Fibroblast of the aortic adventitia (primary cell): ENCODE measurements around the gene DRICH1. TPM values are rescaled to one million over a fixed set of nuclear protein-coding genes. Genes with fewer than 3 reads are reported as not detected.
"Not testable (repeated sequence)": the region's sequence is repeated elsewhere in the genome, so short reads cannot be mapped to it uniquely, and the experiment has no call there.

ENCODE experiments used
- DNase-seq: peaks from one replicate; pipeline ENCODE4 v3.0.0-alpha.2; 2010; ENCODE audit warnings: low read depth
- H3K4me3 ChIP-seq: 2 replicates; pipeline ENCODE4 v1.5.1; 2011; ENCODE audit warnings: low read depth, mild to moderate bottlenecking, control low read depth, low read length, moderate library complexity
- CTCF ChIP-seq: IDR thresholded peaks from 2 replicates; pipeline ENCODE4 v1.5.1; 2011; ENCODE audit warnings: mild to moderate bottlenecking, low read length, control low read depth, inconsistent platforms; ENCODE audit not compliant: insufficient read depth
- total RNA-seq: library from RNA; depleted of rRNA; stranded (reverse); fragments of >200 nt; gene quantifications from 2 replicates; pipeline ENCODE4 v1.2.3, GENCODE V29; 2012; ENCODE audit warnings: low replicate concordance

DRICH1 gene
- total RNA-seq, 1 donor = 0.09 TPM

- DNase-seq = no peak
- no peak overlapping the region for H3K4me3 ChIP-seq
- TF ChIP-seq CTCF = no peak
These were observed 20.6 kb upstream of the DRICH1 start for GRCh38 chr22:23652711-23653110.

DNA sequence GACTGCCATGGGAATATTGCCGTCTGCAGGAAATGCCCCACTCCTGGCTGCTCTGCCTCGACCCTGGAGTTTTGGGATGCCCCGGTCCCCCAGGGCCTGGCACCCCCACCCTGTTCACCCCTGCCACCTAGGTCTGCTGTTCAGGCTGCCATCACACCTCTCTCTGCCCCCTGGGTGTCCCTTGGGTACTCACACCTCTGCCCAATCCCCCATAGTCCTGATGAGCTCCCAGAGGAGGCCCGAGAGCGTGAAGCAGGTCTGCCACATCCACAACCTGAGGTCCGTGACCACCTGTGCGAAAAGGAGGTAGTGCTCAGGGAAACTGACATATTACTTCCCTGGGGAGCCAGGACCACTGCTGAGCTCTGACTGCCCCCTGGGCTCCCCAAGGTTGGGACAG, 20.2 kb upstream of the DRICH1 start:
- H3K4me3 ChIP-seq = no peak overlapping the region
- no peak for DNase-seq
- no peak for TF ChIP-seq CTCF

DNA sequence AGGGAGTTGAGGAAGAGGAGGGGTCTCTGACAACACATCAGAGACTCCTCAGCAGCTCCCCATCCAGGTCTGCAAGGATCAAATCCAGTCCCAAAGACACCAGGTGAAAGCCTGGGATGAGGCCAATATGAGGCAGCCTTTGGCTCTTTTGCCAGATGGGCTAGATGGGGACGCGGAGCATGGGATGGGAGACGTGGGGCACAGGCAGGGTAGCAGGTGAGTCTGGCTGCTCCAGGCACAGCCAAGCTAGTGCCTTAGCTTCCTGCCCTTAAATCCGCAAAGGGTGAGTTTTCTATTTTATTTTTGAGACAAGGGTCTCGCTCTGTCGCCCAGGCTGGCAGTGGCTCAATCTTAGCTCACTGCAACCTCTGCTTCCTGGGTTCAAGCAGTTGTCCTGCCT, 19.6 kb upstream of the DRICH1 start:
- no peak for DNase-seq

GRCh38 chr22:23649071-23649501, 17.0 kb upstream of the DRICH1 start:
- no peak for DNase-seq
- H3K4me3 ChIP-seq = no peak overlapping the region
- no peak for TF ChIP-seq CTCF

More for the DNA sequence above, 19.6 kb upstream of the DRICH1 start:
- TF ChIP-seq CTCF = no peak
- no peak overlapping the region for H3K4me3 ChIP-seq

GRCh38 chr22:23646526-23646925, 14.4 kb upstream of the DRICH1 start:
- H3K4me3 ChIP-seq, DNase-seq: not testable (repeated sequence)

DNA sequence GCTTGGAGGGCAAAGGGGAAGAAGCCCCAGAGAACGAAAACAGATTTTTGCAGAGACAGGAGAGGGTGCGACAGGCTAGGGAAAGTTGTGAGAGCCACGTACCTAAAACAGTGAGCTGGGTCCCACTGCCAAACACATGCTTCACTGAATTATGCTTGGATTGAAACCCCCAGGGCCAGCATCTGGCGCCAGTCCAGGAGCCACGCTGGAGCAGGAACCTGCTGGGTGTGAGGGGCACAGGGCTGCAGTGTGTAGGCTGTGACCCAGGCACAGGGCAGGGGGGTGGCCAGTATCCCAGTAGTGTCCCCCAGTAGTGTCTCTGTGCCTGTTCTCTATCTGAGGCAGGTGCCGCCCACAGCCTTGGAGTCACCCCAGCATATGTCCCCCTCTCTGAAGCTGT, 8.1 kb upstream of the DRICH1 start:
- not testable (repeated sequence) for DNase-seq, H3K4me3 ChIP-seq

GRCh38 chr22:23639661-23640060, 7.5 kb upstream of the DRICH1 start:
- no peak for DNase-seq
- TF ChIP-seq CTCF = no peak
- no peak overlapping the region for H3K4me3 ChIP-seq

DNA sequence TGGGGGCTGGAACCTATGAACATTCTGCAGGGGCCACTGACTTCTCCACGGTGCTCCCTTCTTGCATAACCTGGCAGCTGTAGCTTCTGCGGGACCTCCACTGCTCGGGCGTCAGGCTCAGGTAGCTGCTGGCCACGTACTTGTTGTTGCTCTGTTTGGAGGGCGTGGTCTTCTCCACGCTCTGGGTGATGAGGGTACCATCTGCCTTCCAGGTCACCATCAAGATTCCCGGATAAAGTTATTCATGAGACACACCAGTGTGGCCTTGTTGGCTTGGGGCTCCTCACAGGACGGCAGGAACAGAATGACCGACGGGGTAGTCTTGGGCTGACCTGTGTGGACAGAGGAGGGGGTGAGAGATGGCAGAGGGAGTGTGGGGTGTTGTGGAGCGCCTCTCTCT, 6.5 kb upstream of the DRICH1 start:
- no peak for DNase-seq
- no peak for TF ChIP-seq CTCF
- H3K4me3 ChIP-seq = no peak overlapping the region

GRCh38 chr22:23635291-23635690, 3.2 kb upstream of the DRICH1 start:
- not testable (repeated sequence) for H3K4me3 ChIP-seq, DNase-seq

- not testable (repeated sequence) for H3K4me3 ChIP-seq, DNase-seq
These were observed 3.9 kb downstream of the DRICH1 start for GRCh38 chr22:23628056-23628743.
